ENCODE data around the gene OR2T27. TPM values are rescaled to one million over a fixed set of nuclear protein-coding genes. Genes with fewer than 3 reads are reported as not detected.

The OR2T27 gene
- total RNA-seq, 1 experiment from 2014 or later = not detected

GRCh38 chr1:248691567-248692155 is 36.3 kb upstream of the OR2T27 start:
- peaks cover 17% of the 10 kb centered on the region for H3K4me1 ChIP-seq (ENCODE audit: insufficient read depth, low read length)
- H2AFZ ChIP-seq (ENCODE audit: low read length) = no peak overlapping the region
- intact Hi-C loops (cut with micrococcal nuclease) = no loop called here
- no peaks in the 10 kb centered on the region for H3K9me3 ChIP-seq (ENCODE audit: low read length)
- no peak overlapping the region for H3K9ac ChIP-seq (ENCODE audit: low read length)
- TF ChIP-seq EZH2phosphoT487 (IDR thresholded peaks at IDR 0.05; ENCODE audit: borderline replicate concordance, low read length) (no peak), EZH2 (IDR thresholded peaks at IDR 0.05; ENCODE audit: low read length, unreplicated experiment) (no peak), CTCF (conservative IDR thresholded peaks at IDR 0.05; ENCODE audit: low read depth, low read length) (no peak)
- H3K79me2 ChIP-seq (ENCODE audit: low read length) = no peaks in the 10 kb centered on the region
- DNase-seq (no peak), ATAC-seq (no peak)
- H3K9me2 ChIP-seq (replicated peaks; ENCODE audit: low read length) = no peaks in the 10 kb centered on the region
- no peak overlapping the region for H3K4me3 ChIP-seq (ENCODE audit: low read length)
- H3K4me2 ChIP-seq (ENCODE audit: low read length) = no peak overlapping the region
- no peaks in the 10 kb centered on the region for H4K20me1 ChIP-seq (ENCODE audit: low read length)
- H3K27me3 ChIP-seq (ENCODE audit: low read length) = no peaks in the 10 kb centered on the region
- no peaks in the 10 kb centered on the region for H3F3A ChIP-seq (ENCODE audit: low read length, unreplicated experiment)
- POLR2A ChIA-PET (ENCODE audit: unreplicated experiment) = no interaction called here
- no peak overlapping the region for H3K27ac ChIP-seq (ENCODE audit: low read length)
- CTCF ChIA-PET = no interaction called here
- no TSS peak for BruUV-seq (replicated peaks)
- H3K36me3 ChIP-seq (ENCODE audit: low read depth, low read length) = no peaks in the 10 kb centered on the region

- peak; percentile 51 for DNase-seq
- peak; percentile 37 for ATAC-seq
- Histone ChIP-seq H3K9me2 (replicated peaks; ENCODE audit: low read length) (no peaks in the 10 kb centered on the region), H3K36me3 (ENCODE audit: low read depth, low read length) (no peaks in the 10 kb centered on the region), H3K79me2 (ENCODE audit: low read length) (no peaks in the 10 kb centered on the region), H3K9me3 (ENCODE audit: low read length) (no peaks in the 10 kb centered on the region), H4K20me1 (ENCODE audit: low read length) (no peaks in the 10 kb centered on the region), H2AFZ (ENCODE audit: low read length) (0 out of 2 replicates have a peak overlapping the region, but pooled peaks have one; percentile 4), H3F3A (ENCODE audit: low read length, unreplicated experiment) (no peaks in the 10 kb centered on the region), H3K9ac (ENCODE audit: low read length) (no peak overlapping the region), H3K27ac (ENCODE audit: low read length) (peak overlapping the region; percentile 35), H3K4me2 (ENCODE audit: low read length) (peak overlapping the region; percentile 14), H3K4me1 (ENCODE audit: insufficient read depth, low read length) (peaks cover 11% of the 10 kb centered on the region), H3K4me3 (ENCODE audit: low read length) (no peak overlapping the region), H3K27me3 (ENCODE audit: low read length) (no peaks in the 10 kb centered on the region)
- no peak for TF ChIP-seq EZH2 (IDR thresholded peaks at IDR 0.05; ENCODE audit: low read length, unreplicated experiment)
- no peak for TF ChIP-seq EZH2phosphoT487 (IDR thresholded peaks at IDR 0.05; ENCODE audit: borderline replicate concordance, low read length)
- no peak for TF ChIP-seq CTCF (conservative IDR thresholded peaks at IDR 0.05; ENCODE audit: low read depth, low read length)
- intact Hi-C loops (cut with micrococcal nuclease) = loop anchor here (5.0 kb wide), 1 partner anchor 751 kb away; no protein-coding TSS in a partner anchor
- ChIA-PET POLR2A (ENCODE audit: unreplicated experiment) (no interaction called here), CTCF (no interaction called here)
- no TSS peak for BruUV-seq (replicated peaks)
Observed at GRCh38 chr1:248688527-248689298, 33.4 kb upstream of the OR2T27 start.

- POLR2A ChIA-PET (ENCODE audit: unreplicated experiment) = no interaction called here
- TF ChIP-seq EZH2 (IDR thresholded peaks at IDR 0.05; ENCODE audit: low read length, unreplicated experiment) (no peak), CTCF (conservative IDR thresholded peaks at IDR 0.05; ENCODE audit: low read depth, low read length) (peak; percentile 84), EZH2phosphoT487 (IDR thresholded peaks at IDR 0.05; ENCODE audit: borderline replicate concordance, low read length) (no peak)
- no TSS peak for BruUV-seq (replicated peaks)
- H4K20me1 ChIP-seq (ENCODE audit: low read length) = no peaks in the 10 kb centered on the region
- CTCF ChIA-PET = no interaction called here
- no peak overlapping the region for H3K9ac ChIP-seq (ENCODE audit: low read length)
- no peaks in the 10 kb centered on the region for H3K36me3 ChIP-seq (ENCODE audit: low read depth, low read length)
- no peak overlapping the region for H3K4me3 ChIP-seq (ENCODE audit: low read length)
- peak; percentile 66 for DNase-seq
- H3K27ac ChIP-seq (ENCODE audit: low read length) = no peak overlapping the region
- ATAC-seq = peak; percentile 87
- no peak overlapping the region for H3K4me2 ChIP-seq (ENCODE audit: low read length)
- intact Hi-C loops (cut with micrococcal nuclease) = loop anchor here (1.0 to 5.0 kb wide), 3 partner anchors 65 to 750 kb away; no protein-coding TSS in a partner anchor
- H3F3A ChIP-seq (ENCODE audit: low read length, unreplicated experiment) = no peaks in the 10 kb centered on the region
- H3K79me2 ChIP-seq (ENCODE audit: low read length) = no peaks in the 10 kb centered on the region
- H3K9me3 ChIP-seq (ENCODE audit: low read length) = no peaks in the 10 kb centered on the region
- no peaks in the 10 kb centered on the region for H3K9me2 ChIP-seq (replicated peaks; ENCODE audit: low read length)
- H2AFZ ChIP-seq (ENCODE audit: low read length) = no peak overlapping the region; the same call in 1 of the 2 replicates
- peaks cover 11% of the 10 kb centered on the region for H3K4me1 ChIP-seq (ENCODE audit: insufficient read depth, low read length)
- H3K27me3 ChIP-seq (ENCODE audit: low read length) = peaks cover 4% of the 10 kb centered on the region; the same call in 1 of the 2 replicates
Observed at GRCh38 chr1:248686815-248687214, 31.5 kb upstream of the OR2T27 start.
